Spleen (tissue), 7 donors: ENCODE data around the gene LPP.

Source experiments
- CTCF ChIP-seq, 11 experiments: fragments of 200-600 bp in 7 of 11; fragments of 450-650 bp in 4 of 11; sonication (generic) in 4 of 11; IDR thresholded peaks in 8 of 11; conservative IDR thresholded peaks in 3 of 11; 1 replicate in 7 of 11; 2 replicates in 4 of 11; pipeline versions ENCODE4 v1.4.0 to v1.8.0; 2016 to 2021; ENCODE audit warnings: antibody characterized with exemption in 11 of 11, inconsistent platforms in 4 of 11, mild to moderate bottlenecking in 1 of 11
- POLR2A ChIP-seq, 3 donors: fragments of 450-650 bp; IDR thresholded peaks; one replicate each; pipeline ENCODE4 v1.5.1; 2017; ENCODE audit warnings: antibody characterized with exemption in 3 of 3, mild to moderate bottlenecking in 1 of 3
- POLR2AphosphoS5 ChIP-seq, 3 donors: sonication (generic); formaldehyde crosslinking; IDR thresholded peaks; one replicate each; pipeline ENCODE4 v1.5.1; 2017; ENCODE audit warnings: antibody characterized with exemption in 3 of 3
- donor health status: DM: no; HTN: no; CAD: no; lungs with moderate emphysema.
- donor health status: DM: no; HTN: no; CAD: no.
- donor health status: DM: no; HTN: no; CAD: no.

- TF ChIP-seq CTCF (IDR thresholded peaks at IDR 0.05 in 8 of 11, conservative IDR thresholded peaks at IDR 0.05 in 3 of 11): no peak
- no peak for TF ChIP-seq POLR2A (IDR thresholded peaks at IDR 0.05)
- TF ChIP-seq POLR2AphosphoS5 (IDR thresholded peaks at IDR 0.05): no peak
Observed at GRCh38 chr3:188779281-188779980, 625.5 kb downstream of the LPP start.
